Upper lobe of left lung (tissue), 6 donors: ENCODE measurements around the gene RYR1. TPM values are rescaled to one million over a fixed set of nuclear protein-coding genes. Genes with fewer than 3 reads are reported as not detected.
"Not testable (repeated sequence)": the region's sequence is repeated elsewhere in the genome, so short reads cannot be mapped to it uniquely, and the experiment has no call there.

ENCODE experiments used
- ATAC-seq, 2 donors: fragments of 200-7000 bp; cut with Tn5 transposase; one replicate each; pipeline ENCODE4 v1.9.1; 2022; ENCODE audit warnings: mild to moderate bottlenecking in 2 of 2, moderate library complexity in 2 of 2; ENCODE audit not compliant: low FRiP score in 2 of 2
- DNase-seq, 2 donors: peaks; one replicate each; pipeline ENCODE4 v3.0.0-alpha.2; 2019 to 2020
- H3K27ac ChIP-seq, 4 donors: fragments of 200-600 bp; sonication (generic); one replicate each; pipeline ENCODE4 v1.5.1; 2016 to 2019
- H3K27me3 ChIP-seq, 4 donors: fragments of 200-600 bp; sonication (generic); one replicate each; pipeline ENCODE4 v1.5.1; 2017 to 2019
- H3K36me3 ChIP-seq, 4 donors: fragments of 200-600 bp; sonication (generic); one replicate each; pipeline ENCODE4 v1.5.1; 2016 to 2019
- H3K4me1 ChIP-seq, 4 donors: fragments of 200-600 bp; sonication (generic); one replicate each; pipeline ENCODE4 v1.5.1; 2018 to 2019
- H3K4me3 ChIP-seq, 4 donors: fragments of 200-600 bp; sonication (generic); one replicate each; pipeline ENCODE4 v1.5.1; 2017 to 2019; ENCODE audit warnings: mild to moderate bottlenecking in 2 of 4, moderate library complexity in 1 of 4
- H3K9me3 ChIP-seq, 4 donors: fragments of 200-600 bp; sonication (generic); one replicate each; pipeline ENCODE4 v1.5.1; 2018 to 2019
- EP300 ChIP-seq, 4 donors: sonication (generic); formaldehyde crosslinking; IDR thresholded peaks; one replicate each; pipeline ENCODE4 v1.5.1; 2017; ENCODE audit warnings: antibody characterized with exemption in 4 of 4, control low read depth in 2 of 4
- POLR2A ChIP-seq, 4 donors: fragments of 450-650 bp; IDR thresholded peaks; one replicate each; pipeline ENCODE4 v1.5.1; 2016 to 2017; ENCODE audit warnings: antibody characterized with exemption in 4 of 4, mild to moderate bottlenecking in 2 of 4
- POLR2AphosphoS5 ChIP-seq, 2 donors: sonication (generic); formaldehyde crosslinking; IDR thresholded peaks; one replicate each; pipeline ENCODE4 v1.5.1; 2017; ENCODE audit warnings: antibody characterized with exemption in 2 of 2
- WGBS, 2 donors: methylation state at CpG; one replicate each; pipeline ENCODE4 v1.1.5; 2017 to 2018; 5-methylcytosine and 5-hydroxymethylcytosine counted together
- total RNA-seq, 6 donors: library from RNA; depleted of rRNA in 4 of 6; stranded (reverse); fragments of >200 nt in 4 of 6; gene quantifications; one replicate each; pipeline versions ENCODE4 v1.1.0 to v1.2.1, GENCODE V29; 2016 to 2021
- TF ChIP-seq, protein P1 (sequence below), 6 experiments: fragments of 450-650 bp in 4 of 6; fragments of 200-600 bp in 2 of 6; sonication (generic) in 2 of 6; IDR thresholded peaks; one replicate each; pipeline ENCODE4 v1.5.1; 2016 to 2019; ENCODE audit warnings: antibody characterized with exemption in 6 of 6
- donor health status: DM: no; HTN: no; CAD: no; lungs with moderate emphysema.
- donor health status: DM: no; HTN: yes; CAD: no; lungs with severe emphysema.

RYR1 gene
- total RNA-seq, 6 donors from 2014 or later, result 1.1 to 22.0 (median 5.5) TPM

DNA sequence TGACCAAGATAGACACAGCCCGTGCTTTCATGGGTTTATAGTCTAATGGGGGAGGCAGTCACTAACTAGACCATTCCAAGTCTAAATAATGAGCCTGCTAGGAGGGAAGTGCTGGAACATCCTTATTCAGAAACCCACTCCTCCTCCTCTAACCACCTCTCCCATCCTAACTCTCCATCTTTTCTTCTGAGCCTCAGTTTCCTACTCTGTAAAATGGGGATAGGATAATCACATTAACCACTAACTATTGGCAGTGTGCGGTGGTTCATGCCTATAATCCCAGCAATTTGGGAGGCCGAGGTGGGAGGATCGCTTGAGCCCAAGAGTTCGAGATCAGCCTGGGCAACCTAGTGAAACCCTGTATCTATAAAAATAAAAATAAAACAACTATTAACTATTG, 115.6 kb downstream of the RYR1 start:
- H3K9me3 ChIP-seq, result no peaks in the 10 kb centered on the region
- no peak overlapping the region for H3K4me3 ChIP-seq
- 90 to 96% methylated on average over 5 of the region's 5 CpGs for WGBS, 2 donors
- H3K4me1 ChIP-seq, result peaks cover 8% of the 10 kb centered on the region in 4 donors
- H3K27ac ChIP-seq, result no peak overlapping the region
- DNase-seq (no peak), ATAC-seq (no peak)
- TF ChIP-seq, protein P1, sequence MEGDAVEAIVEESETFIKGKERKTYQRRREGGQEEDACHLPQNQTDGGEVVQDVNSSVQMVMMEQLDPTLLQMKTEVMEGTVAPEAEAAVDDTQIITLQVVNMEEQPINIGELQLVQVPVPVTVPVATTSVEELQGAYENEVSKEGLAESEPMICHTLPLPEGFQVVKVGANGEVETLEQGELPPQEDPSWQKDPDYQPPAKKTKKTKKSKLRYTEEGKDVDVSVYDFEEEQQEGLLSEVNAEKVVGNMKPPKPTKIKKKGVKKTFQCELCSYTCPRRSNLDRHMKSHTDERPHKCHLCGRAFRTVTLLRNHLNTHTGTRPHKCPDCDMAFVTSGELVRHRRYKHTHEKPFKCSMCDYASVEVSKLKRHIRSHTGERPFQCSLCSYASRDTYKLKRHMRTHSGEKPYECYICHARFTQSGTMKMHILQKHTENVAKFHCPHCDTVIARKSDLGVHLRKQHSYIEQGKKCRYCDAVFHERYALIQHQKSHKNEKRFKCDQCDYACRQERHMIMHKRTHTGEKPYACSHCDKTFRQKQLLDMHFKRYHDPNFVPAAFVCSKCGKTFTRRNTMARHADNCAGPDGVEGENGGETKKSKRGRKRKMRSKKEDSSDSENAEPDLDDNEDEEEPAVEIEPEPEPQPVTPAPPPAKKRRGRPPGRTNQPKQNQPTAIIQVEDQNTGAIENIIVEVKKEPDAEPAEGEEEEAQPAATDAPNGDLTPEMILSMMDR (IDR thresholded peaks at IDR 0.05), result no peak
- TF ChIP-seq EP300 (IDR thresholded peaks at IDR 0.05), result no peak
- TF ChIP-seq POLR2AphosphoS5 (IDR thresholded peaks at IDR 0.05), result no peak
- no peak for TF ChIP-seq POLR2A (IDR thresholded peaks at IDR 0.05)
- no peaks in the 10 kb centered on the region for H3K27me3 ChIP-seq
- H3K36me3 ChIP-seq, result no peaks in the 10 kb centered on the region

DNA sequence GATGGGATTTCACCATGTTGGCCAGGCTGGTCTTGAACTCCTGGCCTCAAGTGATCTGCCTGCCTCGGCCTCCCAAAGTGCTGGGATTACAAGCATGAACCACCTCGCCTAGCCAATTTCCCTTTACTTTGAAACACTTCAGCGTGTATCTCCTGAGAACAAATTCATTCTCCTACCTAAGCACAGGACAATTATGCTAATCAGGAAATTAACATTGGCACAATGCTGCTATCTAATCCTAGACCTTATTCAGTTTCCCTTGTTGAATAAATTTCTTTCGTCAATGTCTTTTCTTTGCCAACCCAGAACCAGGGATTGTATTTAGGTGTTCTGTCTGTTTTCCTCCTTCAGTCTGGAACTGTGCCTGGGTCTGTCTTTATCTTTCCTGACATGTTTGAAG, 116.5 kb downstream of the RYR1 start:
- DNase-seq, result no peak
- ATAC-seq, result no peak
- no peak overlapping the region for H3K27ac ChIP-seq
- no peaks in the 10 kb centered on the region for H3K27me3 ChIP-seq
- peaks cover 0 to under 1% (median 0%) of the 10 kb centered on the region in 4 donors for H3K4me1 ChIP-seq
- WGBS, 2 donors, result 71 to 85% methylated on average over 4 of the region's 4 CpGs
- TF ChIP-seq POLR2A (IDR thresholded peaks at IDR 0.05), result no peak
- no peak for TF ChIP-seq EP300 (IDR thresholded peaks at IDR 0.05)
- TF ChIP-seq, protein P1 (IDR thresholded peaks at IDR 0.05), result no peak
- TF ChIP-seq POLR2AphosphoS5 (IDR thresholded peaks at IDR 0.05), result no peak
- H3K9me3 ChIP-seq, result no peaks in the 10 kb centered on the region
- H3K4me3 ChIP-seq, result no peak overlapping the region
- no peaks in the 10 kb centered on the region for H3K36me3 ChIP-seq

GRCh38 chr19:38550376-38550775, 116.9 kb downstream of the RYR1 start:
- Histone ChIP-seq H3K9me3 (no peaks in the 10 kb centered on the region), H3K4me3 (no peak overlapping the region), H3K36me3 (no peaks in the 10 kb centered on the region), H3K27me3 (no peaks in the 10 kb centered on the region), H3K4me1 (no peaks in the 10 kb centered on the region), H3K27ac (no peak overlapping the region)
- DNase-seq (no peak), ATAC-seq (no peak)
- 69 to 78% methylated on average over 3 of the region's 3 CpGs for WGBS, 2 donors
- TF ChIP-seq, protein P1 (IDR thresholded peaks at IDR 0.05), result no peak
- no peak for TF ChIP-seq POLR2A (IDR thresholded peaks at IDR 0.05)
- TF ChIP-seq EP300 (IDR thresholded peaks at IDR 0.05), result no peak
- no peak for TF ChIP-seq POLR2AphosphoS5 (IDR thresholded peaks at IDR 0.05)

DNA sequence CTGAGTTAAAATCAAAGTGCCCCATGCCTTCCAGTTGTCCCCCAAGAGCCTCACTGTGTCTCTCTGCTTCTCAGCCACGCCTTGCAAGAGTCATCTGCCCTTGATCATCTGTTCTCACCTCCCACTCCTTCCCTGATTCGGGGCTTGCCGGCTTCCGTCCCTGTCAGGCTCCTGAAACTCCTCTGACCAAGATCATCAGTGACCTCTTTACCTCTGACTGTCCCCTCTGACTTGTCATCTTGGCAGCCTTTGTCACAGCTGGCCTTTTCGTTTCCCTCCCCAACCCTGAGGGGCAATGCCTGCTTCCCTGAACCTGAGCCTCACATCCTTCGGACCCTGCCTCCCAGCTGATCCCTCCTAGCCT, 117.9 kb downstream of the RYR1 start:
- DNase-seq (no peak), ATAC-seq (no peak)
- H3K4me3 ChIP-seq, result no peak overlapping the region
- no peaks in the 10 kb centered on the region for H3K27me3 ChIP-seq
- no peaks in the 10 kb centered on the region for H3K4me1 ChIP-seq
- TF ChIP-seq EP300 (IDR thresholded peaks at IDR 0.05) (no peak), POLR2AphosphoS5 (IDR thresholded peaks at IDR 0.05) (no peak), POLR2A (IDR thresholded peaks at IDR 0.05) (no peak)
- TF ChIP-seq, protein P1 (IDR thresholded peaks at IDR 0.05), result no peak
- H3K27ac ChIP-seq, result no peak overlapping the region
- WGBS, 2 donors, result 60 to 63% methylated on average over 6 of the region's 6 CpGs
- H3K9me3 ChIP-seq, result no peaks in the 10 kb centered on the region
- H3K36me3 ChIP-seq, result no peaks in the 10 kb centered on the region

DNA sequence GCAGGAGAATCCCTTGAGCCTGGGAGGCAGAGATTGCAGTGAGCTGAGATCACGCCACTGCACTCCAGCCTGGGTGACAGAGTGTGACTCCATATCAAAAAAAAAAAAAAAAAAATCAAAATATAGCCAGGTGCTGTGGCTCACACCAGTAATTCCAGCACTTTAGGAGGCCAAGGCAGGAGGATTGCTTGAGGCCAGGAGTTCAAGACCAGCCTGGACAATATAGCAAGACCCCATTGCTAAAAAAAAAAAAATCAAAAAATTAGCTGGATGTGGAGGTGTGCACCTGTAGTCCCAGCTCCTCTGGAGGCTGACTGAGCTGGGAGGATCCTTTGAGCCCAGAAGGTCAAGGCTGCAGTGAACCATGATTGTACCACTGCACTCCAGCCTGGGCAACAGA, 119.7 kb downstream of the RYR1 start:
- H3K4me1 ChIP-seq, H3K27ac ChIP-seq, H3K9me3 ChIP-seq, H3K36me3 ChIP-seq, DNase-seq, H3K4me3 ChIP-seq, H3K27me3 ChIP-seq, ATAC-seq: not testable (repeated sequence)
- WGBS, 2 donors, result 100% methylated on average over 1 of the region's 1 CpG
